Left ventricle myocardium inferior (tissue), 1 donor: Measurements from ENCODE around the gene CERS6. TPM values are rescaled to one million over a fixed set of nuclear protein-coding genes. Genes with fewer than 3 reads are reported as not detected.

Source experiments
- DNase-seq: peaks from one replicate; pipeline ENCODE4 v3.0.0-alpha.2; 2020
- H3K27ac ChIP-seq: fragments of 200-600 bp; replicated peaks from 2 replicates; pipeline ENCODE4 v1.8.0; 2021
- H3K27me3 ChIP-seq: fragments of 200-600 bp; 2 replicates; pipeline ENCODE4 v1.8.0; 2021; ENCODE audit warnings: low read depth
- H3K36me3 ChIP-seq: fragments of 200-600 bp; 2 replicates; pipeline ENCODE4 v1.8.0; 2021
- H3K4me1 ChIP-seq: fragments of 200-600 bp; 2 replicates; pipeline ENCODE4 v1.8.0; 2021
- H3K4me3 ChIP-seq: fragments of 200-600 bp; 2 replicates; pipeline ENCODE4 v1.8.0; 2021; ENCODE audit warnings: mild to moderate bottlenecking, moderate library complexity
- H3K9me3 ChIP-seq: fragments of 200-600 bp; replicated peaks from 2 replicates; pipeline ENCODE4 v1.8.0; 2021
- intact Hi-C: fragments of 100-400 bp; cut with micrococcal nuclease; formaldehyde crosslinking; loops from one replicate; pipeline ENCODE4 v1.11.0; 2022
- total RNA-seq: library from RNA; stranded (reverse); fragmentation: NEBNext Ultra II Directional; extraction: Animal tissue kit (Norgen Biotek cat#: 25700); gene quantifications from one replicate; pipeline ENCODE4 v1.2.1, GENCODE V29; 2021
- TF ChIP-seq, protein P1 (sequence below): fragments of 200-600 bp; IDR thresholded peaks from 2 replicates; pipeline ENCODE4 v1.8.0; 2021; ENCODE audit warnings: antibody characterized with exemption, mild to moderate bottlenecking, borderline replicate concordance
- donor health status: DM: no; HTN: yes; CAD: no; lungs with severe emphysema.

The CERS6 gene
- total RNA-seq, 1 donor from 2014 or later, result 68.9 TPM

GRCh38 chr2:168529054-168529833 is 73.2 kb downstream of the CERS6 start:
- Histone ChIP-seq H3K36me3 (no peaks in the 10 kb centered on the region), H3K27ac (peak overlapping the region; percentile 90), H3K4me1 (peaks cover 94% of the 10 kb centered on the region), H3K27me3 (no peaks in the 10 kb centered on the region), H3K4me3 (no peak overlapping the region), H3K9me3 (no peaks in the 10 kb centered on the region)
- TF ChIP-seq, protein P1, sequence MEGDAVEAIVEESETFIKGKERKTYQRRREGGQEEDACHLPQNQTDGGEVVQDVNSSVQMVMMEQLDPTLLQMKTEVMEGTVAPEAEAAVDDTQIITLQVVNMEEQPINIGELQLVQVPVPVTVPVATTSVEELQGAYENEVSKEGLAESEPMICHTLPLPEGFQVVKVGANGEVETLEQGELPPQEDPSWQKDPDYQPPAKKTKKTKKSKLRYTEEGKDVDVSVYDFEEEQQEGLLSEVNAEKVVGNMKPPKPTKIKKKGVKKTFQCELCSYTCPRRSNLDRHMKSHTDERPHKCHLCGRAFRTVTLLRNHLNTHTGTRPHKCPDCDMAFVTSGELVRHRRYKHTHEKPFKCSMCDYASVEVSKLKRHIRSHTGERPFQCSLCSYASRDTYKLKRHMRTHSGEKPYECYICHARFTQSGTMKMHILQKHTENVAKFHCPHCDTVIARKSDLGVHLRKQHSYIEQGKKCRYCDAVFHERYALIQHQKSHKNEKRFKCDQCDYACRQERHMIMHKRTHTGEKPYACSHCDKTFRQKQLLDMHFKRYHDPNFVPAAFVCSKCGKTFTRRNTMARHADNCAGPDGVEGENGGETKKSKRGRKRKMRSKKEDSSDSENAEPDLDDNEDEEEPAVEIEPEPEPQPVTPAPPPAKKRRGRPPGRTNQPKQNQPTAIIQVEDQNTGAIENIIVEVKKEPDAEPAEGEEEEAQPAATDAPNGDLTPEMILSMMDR, result no peak
- intact Hi-C loops, result no loop called here
- DNase-seq, result no peak

- no peak for DNase-seq
- Histone ChIP-seq H3K9me3 (no peaks in the 10 kb centered on the region), H3K27me3 (no peaks in the 10 kb centered on the region), H3K4me3 (no peak overlapping the region), H3K36me3 (no peaks in the 10 kb centered on the region), H3K4me1 (peaks cover 90% of the 10 kb centered on the region), H3K27ac (peak overlapping the region; percentile 90)
- TF ChIP-seq, protein P1, result no peak
- intact Hi-C loops, result no loop called here
These were observed 74.0 kb downstream of the CERS6 start for GRCh38 chr2:168529900-168530561.

DNA sequence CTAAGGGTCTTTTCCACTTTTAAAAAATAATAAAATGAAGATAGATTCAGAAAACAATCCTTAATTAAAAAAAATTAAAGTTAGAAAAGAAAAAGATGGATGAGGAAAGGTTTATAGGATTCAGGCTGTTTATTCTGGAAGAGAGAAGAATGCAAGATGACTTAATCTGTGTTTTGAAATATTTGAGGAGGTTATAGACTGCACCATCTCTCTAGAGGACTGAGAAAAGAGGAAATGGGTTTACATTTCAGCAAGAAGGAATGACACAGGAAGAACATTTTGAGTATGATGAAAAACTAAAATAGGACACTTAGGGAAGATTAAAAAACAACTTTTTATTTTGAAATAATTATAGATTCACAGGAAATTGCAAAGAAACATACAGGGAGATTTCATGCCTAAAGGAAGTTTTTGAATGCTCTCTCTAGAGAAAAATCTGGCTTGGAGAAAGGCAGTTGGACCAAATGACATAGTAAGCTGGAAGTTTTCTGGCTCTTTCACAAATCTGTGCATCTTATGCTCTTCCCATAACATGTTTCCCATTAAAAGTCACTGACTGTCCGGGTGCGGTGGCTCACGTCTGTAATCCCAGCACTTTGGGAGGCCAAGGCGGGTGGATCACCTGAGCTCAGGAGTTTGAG is 75.0 kb downstream of the CERS6 start:
- no peaks in the 10 kb centered on the region for H3K36me3 ChIP-seq
- DNase-seq, result no peak
- intact Hi-C loops, result no loop called here
- no peak overlapping the region for H3K4me3 ChIP-seq
- H3K9me3 ChIP-seq, result no peaks in the 10 kb centered on the region
- TF ChIP-seq, protein P1, result no peak
- H3K27ac ChIP-seq, result peak overlapping the region; percentile 90
- H3K27me3 ChIP-seq, result no peaks in the 10 kb centered on the region
- peaks cover 80% of the 10 kb centered on the region for H3K4me1 ChIP-seq

DNA sequence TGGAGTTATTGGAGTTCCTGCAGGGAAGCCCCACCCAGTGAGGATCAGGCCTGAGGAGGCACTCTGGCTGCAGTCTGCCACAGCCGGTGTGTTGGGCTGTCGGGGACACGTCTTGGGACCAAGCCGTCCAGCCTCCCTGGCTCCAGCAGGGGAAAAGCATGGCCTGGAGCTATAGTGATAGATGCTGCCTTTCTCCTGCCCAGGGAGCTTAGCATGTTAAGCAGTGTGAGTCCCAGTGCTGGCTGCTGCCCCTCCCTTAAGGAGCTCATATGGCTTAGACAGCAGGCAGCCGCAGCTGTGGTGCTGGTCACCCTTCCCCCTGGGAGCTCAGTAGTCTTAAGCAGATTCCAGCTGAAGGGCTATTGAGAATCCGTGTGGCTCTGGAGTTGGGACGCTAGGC is 78.9 kb downstream of the CERS6 start:
- H3K27ac ChIP-seq, result peak overlapping the region; percentile 90
- no peaks in the 10 kb centered on the region for H3K27me3 ChIP-seq
- intact Hi-C loops, result no loop called here
- H3K36me3 ChIP-seq, result no peaks in the 10 kb centered on the region
- TF ChIP-seq, protein P1, result no peak
- no peak for DNase-seq
- H3K9me3 ChIP-seq, result peaks cover 6% of the 10 kb centered on the region
- H3K4me1 ChIP-seq, result peaks cover 57% of the 10 kb centered on the region
- no peak overlapping the region for H3K4me3 ChIP-seq

- Histone ChIP-seq H3K9me3 (peaks cover 16% of the 10 kb centered on the region), H3K27ac (no peak overlapping the region), H3K27me3 (no peaks in the 10 kb centered on the region), H3K4me1 (peaks cover 48% of the 10 kb centered on the region), H3K4me3 (no peak overlapping the region), H3K36me3 (peaks cover 7% of the 10 kb centered on the region)
- TF ChIP-seq, protein P1, result no peak
- DNase-seq, result no peak
- intact Hi-C loops, result no loop called here
These were observed 80.9 kb downstream of the CERS6 start for GRCh38 chr2:168536925-168537466.
